GM19395 (cell line): Measurements from ENCODE around the gene VPS33A.
"Not testable (repeated sequence)": the region's sequence is repeated elsewhere in the genome, so short reads cannot be mapped to it uniquely, and the experiment has no call there.

ENCODE experiments used
- ATAC-seq: cut with Tn5 transposase; IDR thresholded peaks from one replicate; pipeline ENCODE4 v1.9.1; 2021; ENCODE audit warnings: mild to moderate bottlenecking, moderate library complexity; ENCODE audit not compliant: unreplicated experiment

VPS33A gene

DNA sequence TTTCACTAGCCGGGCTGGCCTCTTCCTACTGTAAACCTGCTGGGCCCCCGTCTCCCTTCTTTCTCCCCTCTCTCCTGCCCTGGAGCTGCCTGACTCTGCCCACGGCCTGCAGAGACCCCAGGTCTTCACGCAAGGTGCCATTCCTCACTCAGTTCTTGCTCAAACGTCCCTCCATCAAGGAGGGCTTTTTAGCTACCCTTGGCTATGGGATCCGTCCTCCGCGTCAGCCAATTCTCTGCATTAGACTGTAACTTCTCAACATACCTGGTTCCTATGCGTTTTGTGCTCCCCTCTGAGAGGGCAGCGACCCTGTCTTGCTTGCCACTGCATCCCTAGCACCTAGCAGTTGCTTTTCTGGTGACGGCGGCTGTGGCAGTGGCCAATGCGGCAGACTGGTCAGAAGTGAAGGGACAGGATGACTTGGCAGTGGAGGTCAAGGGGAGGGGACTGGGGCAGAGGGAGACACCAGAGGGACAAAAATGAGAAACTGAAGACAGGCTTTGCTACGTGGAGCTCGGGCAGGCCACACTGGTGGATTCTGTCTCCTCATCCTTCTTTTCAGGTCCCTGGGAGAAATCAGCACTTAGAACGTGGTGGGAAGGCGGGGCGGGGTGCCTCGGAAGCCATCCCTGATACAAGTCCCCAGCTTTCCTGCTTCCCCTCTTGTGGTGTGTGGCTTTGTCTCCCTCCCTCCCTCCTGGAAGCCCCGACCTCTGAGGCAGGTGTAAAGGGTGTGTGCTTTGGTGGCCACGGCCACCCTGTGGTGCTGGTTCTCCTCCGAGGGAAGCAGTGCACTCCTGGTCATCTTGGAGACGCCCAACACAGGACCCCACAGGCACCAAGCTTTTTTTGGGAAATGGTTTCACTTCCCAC lies 61.0 kb downstream of the VPS33A start:
- ATAC-seq: no peak

DNA sequence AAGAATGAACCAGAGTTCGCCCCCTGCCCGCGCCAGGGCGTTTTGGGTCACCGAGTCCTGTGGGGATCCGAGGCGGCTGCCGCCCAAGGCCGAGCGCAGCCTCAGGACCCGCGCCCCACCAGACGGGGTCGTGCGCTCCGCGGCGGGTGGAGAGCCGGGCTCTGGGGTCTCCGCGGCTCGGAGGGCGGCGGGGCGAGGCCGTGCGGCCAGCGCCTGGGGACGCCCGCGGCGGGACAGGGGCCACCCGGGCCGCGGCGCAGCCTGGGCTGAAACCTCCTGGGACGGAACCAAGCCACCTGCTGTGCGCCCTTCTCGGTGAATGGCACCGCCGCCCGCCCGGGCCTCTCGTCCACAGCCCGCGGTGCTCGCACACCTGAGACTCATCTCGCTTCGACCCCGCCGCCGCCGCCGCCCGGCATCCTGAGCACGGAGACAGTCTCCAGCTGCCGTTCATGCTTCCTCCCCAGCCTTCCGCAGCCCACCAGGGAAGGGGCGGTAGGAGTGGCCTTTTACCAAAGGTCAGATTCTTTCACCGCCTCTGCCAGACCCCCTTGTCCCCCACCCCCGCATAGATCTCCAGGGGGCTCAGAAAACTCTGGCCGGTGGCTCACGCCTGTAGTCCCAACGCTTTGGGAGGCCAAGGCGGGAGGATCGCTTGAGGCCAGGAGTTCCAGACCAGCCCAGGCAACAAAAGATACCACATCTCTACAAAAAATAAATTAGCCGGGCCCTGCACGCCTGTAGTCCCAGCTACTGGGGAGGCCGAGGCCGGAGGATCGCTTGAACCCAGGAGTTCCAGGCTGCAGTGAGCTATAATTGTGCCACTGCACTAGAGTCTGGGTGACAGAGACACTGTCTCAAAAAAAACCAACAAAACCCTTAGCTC lies 61.9 kb downstream of the VPS33A start:
- ATAC-seq: no peak

DNA sequence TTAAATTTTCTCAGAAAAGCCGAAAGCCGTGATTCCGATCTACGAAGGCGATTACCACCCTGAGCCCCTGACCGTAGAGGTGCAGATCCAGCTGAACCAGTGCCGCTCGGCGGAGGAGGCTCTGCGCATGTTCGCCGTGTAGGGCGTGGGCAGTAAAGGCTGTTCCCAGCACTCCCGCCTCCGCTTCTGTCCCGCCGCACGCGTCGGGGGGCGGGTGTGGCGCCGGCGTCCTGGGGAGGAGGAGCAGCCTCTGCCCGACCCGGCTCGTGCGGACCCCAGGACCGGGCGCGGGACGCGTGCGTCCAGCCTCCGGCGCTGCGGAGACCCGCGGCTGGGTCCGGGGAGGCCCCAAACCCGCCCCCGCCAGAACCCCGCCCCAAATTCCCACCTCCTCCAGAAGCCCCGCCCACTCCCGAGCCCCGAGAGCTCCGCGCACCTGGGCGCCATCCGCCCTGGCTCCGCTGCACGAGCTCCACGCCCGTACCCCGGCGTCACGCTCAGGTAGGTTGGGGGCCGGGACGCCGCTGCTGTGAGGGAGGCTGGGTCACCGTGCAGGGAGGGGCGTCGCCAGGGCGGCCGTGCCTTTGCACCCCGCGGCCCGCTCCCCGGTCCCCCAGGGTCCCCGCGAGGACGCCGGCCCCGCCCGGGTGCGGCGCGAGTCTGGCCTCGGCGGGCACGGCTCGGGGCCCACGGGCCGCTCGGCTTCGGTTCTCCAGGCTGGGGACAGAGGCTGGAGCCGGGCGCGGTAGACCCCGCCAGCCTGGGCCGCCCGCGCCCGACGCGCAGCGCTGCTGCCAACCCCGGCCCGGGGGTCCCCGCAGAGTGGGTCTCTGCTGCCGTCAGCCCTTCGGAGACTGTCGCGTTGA lies 62.8 kb downstream of the VPS33A start, which contains the start of gene B3GNT4:
TSS of gene B3GNT4 (plus strand) at position 409 of the 866 bp plus-strand sequence. CDS start 910 bp downstream, outside the sequence.
- ATAC-seq: no peak

DNA sequence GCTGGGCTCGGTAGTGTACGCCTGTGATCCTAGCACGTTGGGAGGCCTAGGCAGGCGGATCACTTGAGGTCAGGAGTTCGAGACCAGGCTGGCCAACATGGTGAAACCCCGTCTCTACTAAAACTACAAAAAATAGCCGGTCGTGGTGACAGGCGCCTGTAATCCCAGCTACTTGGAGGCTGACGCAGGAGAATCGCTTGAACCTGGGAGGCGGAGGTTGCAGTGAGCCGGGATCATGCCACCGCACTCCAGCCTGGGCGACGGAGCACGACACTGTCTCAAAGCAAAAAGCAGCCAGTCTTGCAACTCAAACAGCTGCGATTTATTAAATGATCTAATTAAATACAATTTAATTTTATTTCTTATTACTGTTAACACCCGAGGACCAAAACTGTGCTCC lies 63.5 kb downstream of the VPS33A start:
- not testable (repeated sequence) for ATAC-seq

DNA sequence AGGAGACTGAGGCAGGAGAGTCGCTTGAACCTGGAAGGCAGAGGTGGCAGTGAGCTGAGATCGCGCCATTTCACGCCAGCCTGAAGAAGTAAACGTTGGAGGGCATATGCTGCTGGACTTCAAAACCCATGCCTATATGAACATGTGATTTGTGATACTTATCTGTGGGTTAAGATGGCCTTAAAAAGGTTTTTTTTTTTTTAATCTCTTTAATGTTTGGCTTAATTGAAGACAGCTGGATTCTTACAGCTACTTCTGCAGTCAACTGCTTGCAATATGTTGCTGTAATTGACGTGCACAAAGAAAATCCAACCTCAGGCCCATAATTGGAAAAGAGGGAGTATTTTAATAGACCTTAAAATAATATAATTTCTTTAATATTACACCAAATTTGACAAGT lies 64.3 kb downstream of the VPS33A start:
- no peak for ATAC-seq

DNA sequence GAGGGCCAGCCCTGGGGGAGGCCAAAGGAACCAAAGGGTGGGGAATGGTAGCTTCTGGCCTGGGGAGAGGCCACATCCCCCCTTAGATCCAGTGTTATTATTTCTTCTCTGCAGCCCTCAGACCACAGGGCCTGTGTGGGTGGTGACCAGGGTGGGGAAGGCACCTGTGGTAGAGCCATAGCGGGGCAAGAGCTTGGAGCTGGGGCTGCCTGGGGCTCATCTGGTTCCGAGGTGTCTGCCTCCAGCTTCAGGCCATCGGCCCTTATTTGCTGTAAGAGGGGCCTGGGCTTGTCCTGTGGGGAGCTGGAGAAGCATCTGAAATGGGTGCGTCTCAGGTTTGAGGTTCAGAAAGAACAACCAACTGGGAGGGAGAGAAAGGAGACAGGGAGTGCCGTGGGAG lies 64.9 kb downstream of the VPS33A start:
- no peak for ATAC-seq

DNA sequence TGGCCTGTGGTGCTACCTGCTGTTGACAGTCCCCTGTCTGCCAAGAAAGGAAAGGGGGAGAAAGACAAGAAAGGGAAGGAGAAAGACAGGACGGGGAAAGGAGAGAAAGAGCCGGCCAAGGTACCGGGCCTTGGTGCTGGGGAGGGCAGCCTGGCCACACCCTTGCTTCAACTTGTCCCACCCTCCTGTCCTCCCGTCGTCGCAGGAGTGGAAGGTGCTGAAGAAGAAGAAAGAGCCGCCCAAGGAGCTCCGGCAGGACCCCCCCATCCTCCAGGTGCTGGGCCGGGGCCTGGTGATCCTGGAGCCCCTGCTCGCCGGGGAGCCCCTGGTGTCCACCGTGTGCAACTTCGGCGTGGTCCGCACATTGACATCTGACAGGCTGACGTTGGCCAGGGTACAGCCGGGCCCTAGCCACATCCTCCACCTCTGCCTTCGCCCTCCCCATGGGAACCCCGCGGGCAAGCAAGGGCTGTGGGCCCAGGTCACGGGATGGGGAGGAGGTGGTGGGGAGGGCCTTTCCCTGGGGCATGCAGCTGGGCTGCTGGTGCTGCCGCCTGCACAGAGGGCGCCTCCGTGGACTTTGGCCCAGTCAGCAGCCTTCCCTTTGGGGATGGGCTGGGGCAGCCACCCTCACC lies 65.6 kb downstream of the VPS33A start:
- no peak for ATAC-seq

DNA sequence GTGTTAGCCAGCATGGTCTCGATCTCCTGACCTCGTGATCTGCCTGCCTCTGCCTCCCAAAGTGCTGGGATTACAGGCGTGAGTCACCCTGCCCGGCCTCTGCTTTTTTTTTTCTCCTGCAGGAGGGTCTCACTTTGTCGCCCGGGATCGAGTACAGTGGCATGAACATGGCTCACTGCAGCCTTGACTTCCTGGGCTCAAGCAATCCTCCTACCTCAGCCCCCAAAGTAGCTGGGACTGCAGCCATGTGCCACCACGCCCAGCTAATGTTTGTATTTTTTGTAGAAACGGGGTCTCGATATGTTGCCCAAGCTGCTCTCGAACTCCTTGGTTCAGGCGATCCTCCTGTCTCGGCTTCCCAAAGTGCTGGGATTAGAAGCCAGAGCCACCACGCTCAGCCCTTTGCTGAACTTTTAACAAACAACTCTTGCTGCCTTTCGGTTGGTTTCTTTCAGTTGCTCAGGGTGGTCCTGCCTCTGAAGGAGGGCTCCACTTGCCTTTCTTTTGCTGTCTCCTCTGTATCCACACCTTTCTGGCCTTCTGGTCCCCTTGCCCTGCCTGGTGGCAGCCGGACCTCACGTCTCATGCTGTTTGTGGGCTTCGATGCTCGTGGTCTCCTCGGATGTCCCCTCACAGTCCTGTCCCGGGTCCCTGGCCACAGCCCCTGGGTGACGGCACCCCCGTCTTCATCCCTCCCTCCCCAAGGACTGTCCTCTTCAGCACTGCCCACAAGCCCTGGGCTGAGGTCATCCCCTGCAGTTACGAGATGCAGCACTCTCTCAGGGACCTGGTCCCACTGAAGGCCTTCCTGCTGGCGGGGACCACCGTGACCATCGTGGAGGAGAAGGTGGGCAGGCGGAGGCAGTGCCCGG lies 66.6 kb downstream of the VPS33A start:
- no peak for ATAC-seq

DNA sequence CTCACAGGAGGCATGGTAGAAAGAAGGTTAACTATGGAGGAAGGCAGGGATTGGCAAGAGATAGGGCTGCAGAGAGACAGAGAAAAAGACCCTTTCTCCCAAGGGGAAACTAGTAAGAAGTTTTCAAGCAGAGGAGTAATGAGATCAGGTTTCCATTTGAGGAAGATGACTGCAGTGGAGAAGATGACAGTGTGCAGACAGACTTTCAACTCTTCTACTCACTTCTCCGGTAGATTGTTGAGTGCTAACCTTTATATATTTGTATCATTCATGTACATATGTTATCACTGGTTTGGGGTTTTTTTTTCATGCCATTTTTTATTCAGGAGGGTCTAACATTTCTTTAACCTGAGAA lies 68.7 kb downstream of the VPS33A start:
- no peak for ATAC-seq

DNA sequence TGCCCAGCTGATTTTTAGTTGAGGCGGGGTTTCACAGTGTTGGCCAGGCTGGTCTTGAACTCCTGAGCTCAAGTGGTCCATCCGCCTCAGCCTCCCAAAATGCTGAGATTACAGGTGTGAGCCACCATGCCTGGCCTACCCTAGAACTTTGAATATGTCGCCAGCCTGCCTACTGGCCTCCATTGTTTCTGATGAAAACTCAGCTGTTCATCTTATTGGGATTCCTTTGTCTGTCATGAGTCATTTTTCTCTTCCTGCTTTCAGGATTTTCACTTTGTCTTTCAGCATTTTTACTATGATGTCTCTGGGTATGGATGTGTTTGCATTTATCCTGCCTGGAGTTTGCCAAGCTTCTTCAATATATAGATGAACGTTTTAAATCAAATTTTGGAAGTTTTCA lies 70.9 kb downstream of the VPS33A start:
- ATAC-seq: no peak

DNA sequence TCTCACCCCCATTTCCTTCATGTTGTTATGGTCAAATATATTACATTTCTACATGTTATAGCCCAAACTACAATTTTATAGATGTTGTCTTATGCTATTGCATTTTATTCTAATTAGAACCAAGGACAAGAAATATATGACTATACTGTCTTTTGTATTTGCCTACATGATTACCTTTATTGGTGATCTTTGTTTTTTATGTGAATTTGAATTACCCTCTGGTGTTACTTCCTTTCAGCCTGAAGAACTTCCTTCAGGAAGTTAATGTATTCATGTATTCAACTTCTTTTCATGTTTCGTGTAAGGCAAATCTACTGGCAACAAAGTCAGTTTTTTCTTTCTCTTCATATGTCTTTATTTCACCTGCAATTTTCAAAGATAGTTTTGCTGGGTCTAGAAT lies 71.5 kb downstream of the VPS33A start:
- ATAC-seq: no peak

DNA sequence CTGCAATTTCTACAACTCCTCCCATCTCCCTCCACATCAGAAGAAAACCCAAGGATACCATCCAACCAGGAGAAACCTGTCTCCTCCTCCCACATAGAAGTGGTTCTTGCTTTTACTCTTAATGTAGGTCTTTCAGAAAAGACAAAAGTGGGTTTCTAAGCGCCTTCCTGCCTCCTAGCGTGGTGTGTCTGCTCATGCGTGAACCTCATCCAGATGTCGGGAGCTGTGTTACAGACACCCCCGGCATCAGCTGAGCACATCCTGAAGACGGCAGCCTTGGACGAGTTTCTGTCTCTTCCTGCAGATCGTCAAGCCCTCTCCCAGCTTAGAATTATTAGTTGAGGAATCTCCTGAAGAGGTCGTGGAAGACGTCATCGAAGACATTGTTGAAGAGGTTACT lies 73.9 kb downstream of the VPS33A start:
- ATAC-seq: no peak

DNA sequence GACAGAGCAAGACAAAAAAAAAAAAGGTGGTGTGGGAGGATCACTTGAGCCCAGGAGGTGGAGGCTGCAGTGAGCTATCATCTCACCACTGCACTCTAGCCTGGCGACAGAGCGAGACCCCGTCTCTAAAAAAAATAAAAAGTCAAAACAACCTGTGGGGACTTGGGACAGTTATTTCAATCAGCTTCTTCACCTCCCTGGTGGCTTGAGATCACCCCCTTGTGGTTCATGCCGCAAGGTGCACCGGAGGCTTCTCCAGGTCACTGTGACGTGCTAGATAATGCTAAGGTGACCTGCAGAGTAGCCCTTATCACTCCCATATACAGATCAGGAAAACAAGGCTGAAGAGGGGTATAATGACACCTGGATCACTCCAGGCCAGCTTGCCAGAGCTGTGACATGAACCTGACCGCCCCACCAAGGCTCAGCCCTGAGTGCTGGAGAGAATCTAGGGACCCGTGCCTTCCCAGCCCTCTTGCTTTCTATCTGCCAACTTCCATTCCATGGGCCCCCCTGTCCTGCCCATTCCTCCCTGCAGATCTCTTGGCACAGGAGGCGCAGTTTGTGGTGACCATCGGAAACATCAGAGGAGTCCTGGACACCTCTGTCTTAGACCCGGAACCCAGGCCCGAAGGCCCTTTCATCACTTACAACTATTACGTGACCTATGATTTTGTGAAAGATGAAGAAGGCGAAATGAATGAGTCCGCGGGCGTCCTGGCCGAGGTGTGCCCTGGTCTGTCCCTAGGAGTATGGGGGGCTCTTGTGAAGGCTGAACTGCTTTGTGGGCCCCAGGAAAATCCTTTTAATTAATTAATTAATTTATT lies 75.2 kb downstream of the VPS33A start:
- ATAC-seq: no peak

DNA sequence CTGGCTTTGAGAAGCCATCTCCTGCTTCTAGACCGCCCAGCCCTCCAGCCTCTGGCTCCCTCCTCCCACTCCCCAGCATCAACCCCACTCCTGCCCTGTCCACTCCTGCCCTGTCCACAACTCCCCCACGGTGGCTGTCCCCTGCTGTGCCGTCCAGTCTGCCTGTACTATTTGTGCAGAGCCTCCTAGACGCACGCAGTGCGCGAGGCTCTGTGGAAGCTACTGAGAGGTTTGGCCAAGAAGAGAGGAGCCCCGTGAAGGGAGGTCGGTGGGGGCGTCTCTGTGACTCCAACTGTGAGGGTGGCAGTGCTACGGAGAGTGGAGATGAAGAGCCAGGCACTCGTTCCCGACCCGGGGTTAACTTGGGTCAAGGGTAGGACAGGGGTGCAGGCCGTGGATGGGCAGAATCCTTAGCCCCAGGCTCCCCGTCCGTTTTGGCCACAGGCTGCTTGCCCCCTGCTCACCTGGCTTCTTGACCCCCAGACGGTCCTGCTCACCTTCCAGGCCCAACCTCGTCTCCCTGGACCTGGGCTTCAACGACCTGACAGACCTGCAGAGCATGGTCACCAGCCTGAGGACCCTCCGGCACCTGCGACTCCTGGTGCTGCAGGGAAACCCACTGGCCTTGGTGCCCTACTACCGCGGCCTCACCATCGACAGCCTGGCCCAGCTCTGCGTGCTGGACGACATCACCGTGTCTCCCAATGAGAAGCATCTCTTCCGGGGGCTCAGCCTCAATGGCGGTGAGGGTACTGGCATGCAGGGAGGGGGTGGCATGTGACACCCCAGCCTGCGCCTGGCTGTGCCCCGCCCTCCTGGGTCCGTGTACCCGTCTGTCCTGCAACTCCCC lies 76.4 kb downstream of the VPS33A start:
- no peak for ATAC-seq

DNA sequence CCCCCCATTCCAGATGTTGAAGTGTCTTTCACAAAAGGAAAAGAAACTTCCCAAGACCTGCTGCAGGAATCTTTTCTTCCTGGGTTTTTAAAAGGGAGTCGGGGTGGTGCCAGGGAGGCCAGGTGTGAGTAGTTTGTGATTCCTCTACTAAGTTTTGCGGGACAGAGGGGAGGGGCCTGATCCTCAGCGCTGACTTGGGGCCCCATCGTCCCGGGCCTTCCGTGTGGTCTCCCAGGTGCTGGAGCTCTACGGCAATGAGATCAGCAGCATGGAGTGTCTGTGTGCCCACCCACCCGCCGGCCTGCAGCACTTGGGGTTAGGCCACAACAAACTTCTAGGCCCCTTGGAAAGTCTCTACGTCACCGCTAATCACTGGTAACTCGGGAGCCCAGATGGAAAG lies 78.8 kb downstream of the VPS33A start:
- no peak for ATAC-seq

DNA sequence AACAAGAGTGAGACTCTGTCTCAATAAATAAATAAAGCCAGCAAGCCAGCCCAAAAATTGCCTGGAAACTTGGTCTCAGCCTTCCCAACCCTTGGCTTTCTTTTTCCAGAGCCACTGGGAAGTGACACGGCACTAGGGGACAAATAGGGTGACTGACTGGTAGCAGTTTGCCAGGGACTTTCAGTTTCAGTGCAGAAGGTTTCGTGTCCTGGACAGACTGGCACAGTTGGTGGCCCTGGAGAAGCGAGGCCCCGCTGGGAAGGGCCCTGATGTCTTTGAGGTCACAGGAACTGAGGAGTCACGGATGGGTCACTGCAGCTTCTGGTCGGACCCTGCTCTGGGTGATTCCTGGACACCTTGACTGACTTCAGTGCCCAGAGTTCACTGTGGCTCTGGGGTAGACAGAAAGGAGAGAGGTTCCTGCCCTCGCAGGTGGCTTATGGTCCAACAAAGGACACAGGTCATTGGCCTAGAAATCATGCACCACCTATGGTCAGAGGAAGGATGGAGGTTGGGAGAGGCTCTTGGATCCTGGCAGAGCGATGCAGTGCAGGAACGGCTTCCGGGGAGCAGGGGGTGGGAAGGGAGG lies 80.7 kb downstream of the VPS33A start:
- no peak for ATAC-seq

DNA sequence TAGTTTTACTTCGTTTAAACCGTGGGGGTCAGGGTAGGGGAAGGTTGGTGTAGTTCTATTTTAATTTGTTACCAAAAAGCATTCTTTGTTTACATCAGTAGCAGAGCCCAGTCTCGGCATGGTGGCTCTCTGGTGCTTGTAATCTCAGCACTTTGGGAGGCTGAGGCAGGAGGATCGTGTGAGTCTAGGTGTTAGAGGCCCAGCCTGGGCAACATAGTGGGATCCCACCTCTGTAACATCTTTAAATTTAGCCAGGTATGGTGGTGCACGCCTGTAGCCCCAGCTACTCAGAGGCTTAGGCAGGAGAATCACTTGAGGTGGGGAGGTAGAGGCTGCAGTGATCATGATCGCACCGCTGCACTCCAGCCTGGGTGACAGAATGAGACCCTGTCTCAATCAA lies 81.2 kb downstream of the VPS33A start:
- ATAC-seq: no peak
